Measurements from ENCODE around the gene FAT1. TPM values are rescaled to one million over a fixed set of nuclear protein-coding genes. Genes with fewer than 3 reads are reported as not detected.

FAT1 gene
- total RNA-seq, 4 donors from 2014 or later, result 321 to 477 (median 380) TPM

DNA sequence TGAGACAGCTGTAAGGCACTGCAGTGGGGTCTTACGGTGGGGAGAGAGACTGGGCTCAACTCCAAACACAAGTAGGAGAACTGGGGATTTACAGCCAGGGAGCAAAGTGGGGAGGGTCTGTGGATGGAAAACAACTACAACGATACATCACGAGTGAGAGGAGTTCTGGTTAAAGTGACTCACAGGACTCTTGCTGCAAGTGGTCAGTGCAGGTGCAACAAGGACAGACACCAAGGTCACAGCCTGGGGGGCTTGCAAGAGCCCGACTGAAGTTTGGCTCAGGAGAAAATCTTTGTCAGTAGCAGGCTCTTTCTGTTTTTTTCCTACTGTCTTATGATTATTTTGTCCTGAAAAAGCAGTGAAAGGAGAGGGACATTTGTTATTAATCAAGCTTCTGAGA, 10.1 kb upstream of the FAT1 start:
- Histone ChIP-seq H3K4me3 (no peak overlapping the region), H3K27ac (no peak overlapping the region), H3K27me3 (no peaks in the 10 kb centered on the region), H3K9me3 (no peaks in the 10 kb centered on the region), H3K36me3 (no peaks in the 10 kb centered on the region), H3K4me1 (peaks cover 0 to 22% (median 1%) of the 10 kb centered on the region in 4 donors)
- intact Hi-C loops (cut with DNase I; ENCODE audit: low total_unique reads), result no loop called here
- TF ChIP-seq CTCF (IDR thresholded peaks at IDR 0.05), result no peak
- no peak for TF ChIP-seq EP300 (IDR thresholded peaks at IDR 0.05; ENCODE audit: low read depth)
- no peak for TF ChIP-seq POLR2AphosphoS5 (IDR thresholded peaks at IDR 0.05)
- no peak for TF ChIP-seq POLR2A (IDR thresholded peaks at IDR 0.05)
- DNase-seq, result no peak
- in situ Hi-C loops (cut with MboI; ENCODE audit: low pct_ligation_motif_present in 1 of 4, low pct_unique_long_range_greater_than_20kb in 1 of 4, low sequenced_read_pairs in 3 of 4), result loop anchor here (25.0 kb wide), 1 partner anchor 204 kb away; no protein-coding TSS in a partner anchor
- 66 to 74% methylated on average over 4 of the region's 4 CpGs for WGBS, 2 donors (ENCODE audit: low coverage in 1 of 2)

DNA sequence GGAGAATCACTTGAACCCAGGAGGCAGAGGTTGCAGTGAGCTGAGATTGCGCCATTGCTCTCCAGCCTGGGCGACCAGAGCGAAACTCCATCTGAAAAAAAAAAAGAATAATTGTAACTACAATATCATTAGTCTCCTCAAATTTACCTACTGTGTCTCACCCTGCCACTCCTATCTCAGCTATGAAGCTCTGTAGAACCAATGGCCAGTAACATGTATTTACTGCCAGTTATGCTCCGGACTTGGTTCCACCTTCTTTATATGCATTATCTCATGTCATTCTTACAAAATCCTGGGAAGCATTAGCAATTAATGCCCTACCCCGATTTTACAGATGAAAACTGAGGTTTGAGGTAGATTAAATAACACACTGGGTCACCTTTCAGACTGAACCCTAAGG, 7.0 kb upstream of the FAT1 start:
- Histone ChIP-seq H3K27me3 (peaks cover 8% of the 10 kb centered on the region), H3K4me1 (peaks cover 0 to 19% (median 5%) of the 10 kb centered on the region in 4 donors), H3K4me3 (no peak overlapping the region), H3K27ac (no peak overlapping the region), H3K36me3 (no peaks in the 10 kb centered on the region), H3K9me3 (no peaks in the 10 kb centered on the region)
- 66 to 85% methylated on average over 2 to 5 of the region's 5 CpGs for WGBS, 2 donors (ENCODE audit: low coverage in 1 of 2)
- intact Hi-C loops (cut with DNase I; ENCODE audit: low total_unique reads), result no loop called here
- in situ Hi-C loops (cut with MboI; ENCODE audit: low pct_ligation_motif_present in 1 of 4, low pct_unique_long_range_greater_than_20kb in 1 of 4, low sequenced_read_pairs in 3 of 4), result loop anchor here (25.0 kb wide), 1 partner anchor 207 kb away; no protein-coding TSS in a partner anchor
- TF ChIP-seq POLR2A (IDR thresholded peaks at IDR 0.05), result no peak
- TF ChIP-seq CTCF (IDR thresholded peaks at IDR 0.05), result no peak
- no peak for TF ChIP-seq POLR2AphosphoS5 (IDR thresholded peaks at IDR 0.05)
- TF ChIP-seq EP300 (IDR thresholded peaks at IDR 0.05; ENCODE audit: low read depth), result no peak
- DNase-seq, result no peak

DNA sequence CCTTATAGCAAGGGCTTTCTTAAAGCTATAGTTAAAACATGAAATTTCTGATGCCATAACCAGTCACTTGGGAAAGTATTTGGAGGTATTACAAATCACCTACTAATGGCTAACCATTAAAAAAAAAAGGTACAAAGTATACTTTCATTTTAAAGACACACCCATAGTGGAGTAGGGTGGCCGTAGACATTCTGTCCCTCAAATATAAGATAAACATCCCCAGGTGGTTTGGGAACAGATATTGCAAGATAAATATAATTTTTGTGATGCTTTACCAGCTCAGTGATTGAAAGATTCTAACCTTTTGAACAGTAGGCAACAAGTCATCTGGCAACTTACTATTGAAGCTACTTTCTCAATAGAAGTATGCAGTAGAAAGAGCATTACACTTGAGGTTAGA, 6.2 kb upstream of the FAT1 start:
- Histone ChIP-seq H3K4me3 (no peak overlapping the region), H3K36me3 (no peaks in the 10 kb centered on the region), H3K27ac (peak overlapping the region in 1 of 4 donors; percentile 15), H3K4me1 (peaks cover 0 to 19% (median 6%) of the 10 kb centered on the region in 4 donors), H3K27me3 (peaks cover 8% of the 10 kb centered on the region), H3K9me3 (no peaks in the 10 kb centered on the region)
- TF ChIP-seq EP300 (IDR thresholded peaks at IDR 0.05; ENCODE audit: low read depth) (no peak), CTCF (IDR thresholded peaks at IDR 0.05) (no peak), POLR2AphosphoS5 (IDR thresholded peaks at IDR 0.05) (no peak), POLR2A (IDR thresholded peaks at IDR 0.05) (no peak)
- in situ Hi-C loops (cut with MboI; ENCODE audit: low pct_ligation_motif_present in 1 of 4, low pct_unique_long_range_greater_than_20kb in 1 of 4, low sequenced_read_pairs in 3 of 4), result loop anchor here (25.0 kb wide), 1 partner anchor 207 kb away; no protein-coding TSS in a partner anchor
- 40 to 55% methylated on average over 1 of the region's 1 CpG for WGBS, 2 donors (ENCODE audit: low coverage in 1 of 2)
- intact Hi-C loops (cut with DNase I; ENCODE audit: low total_unique reads), result no loop called here
- DNase-seq, result no peak

DNA sequence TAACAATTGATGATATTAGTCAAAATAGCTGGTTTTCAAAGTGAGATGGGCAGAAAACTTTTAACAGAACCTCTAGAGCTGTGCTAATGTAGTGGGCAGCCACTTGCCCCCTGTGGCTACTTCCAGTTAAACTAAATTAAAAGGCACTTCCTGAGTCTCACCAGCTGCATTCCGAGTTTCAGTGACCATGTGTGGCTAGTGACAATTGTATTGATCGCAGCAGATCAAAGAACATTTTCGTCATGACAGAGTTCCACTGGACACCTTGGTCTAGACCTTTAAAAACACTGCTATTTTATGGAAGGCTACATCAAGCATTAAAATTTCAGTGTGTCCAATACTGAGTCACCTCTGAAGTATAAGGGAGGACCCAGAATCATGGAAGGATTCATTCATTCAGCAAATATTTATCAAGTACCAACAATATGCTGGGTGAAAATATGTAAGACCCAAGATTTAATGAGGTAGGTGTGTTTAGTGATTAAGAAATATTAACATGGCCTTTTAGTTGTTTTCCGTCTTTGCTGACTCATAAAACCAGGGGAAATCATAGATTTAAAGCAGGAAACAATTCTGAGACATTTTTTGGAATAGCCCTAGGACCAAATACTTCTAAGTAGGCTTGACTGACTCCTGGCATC, 5.1 kb upstream of the FAT1 start:
- Histone ChIP-seq H3K4me3 (no peak overlapping the region), H3K9me3 (no peaks in the 10 kb centered on the region), H3K27ac (peak overlapping the region; percentile 5 to 97 (median 94)), H3K27me3 (peaks cover 13% of the 10 kb centered on the region), H3K4me1 (peaks cover 0 to 19% (median 8%) of the 10 kb centered on the region in 4 donors), H3K36me3 (no peaks in the 10 kb centered on the region)
- in situ Hi-C loops (cut with MboI; ENCODE audit: low pct_ligation_motif_present in 1 of 4, low pct_unique_long_range_greater_than_20kb in 1 of 4, low sequenced_read_pairs in 3 of 4) (loop anchor here (25.0 kb wide), 1 partner anchor 209 kb away; no protein-coding TSS in a partner anchor), intact Hi-C loops (cut with DNase I; ENCODE audit: low total_unique reads) (no loop called here)
- WGBS, 2 donors (ENCODE audit: low coverage in 1 of 2), result 67% methylated on average over 2 to 4 of the region's 4 CpGs
- DNase-seq, result no peak
- TF ChIP-seq POLR2AphosphoS5 (IDR thresholded peaks at IDR 0.05) (no peak), POLR2A (IDR thresholded peaks at IDR 0.05) (no peak), EP300 (IDR thresholded peaks at IDR 0.05; ENCODE audit: low read depth) (no peak), CTCF (IDR thresholded peaks at IDR 0.05) (no peak)
